ES-I3 (cell line): ENCODE data around the gene TTLL5.
A peak's percentile ranks its signal among the peaks of the same experiment; 100 is the strongest.
"Not testable (repeated sequence)": the region's sequence is repeated elsewhere in the genome, so short reads cannot be mapped to it uniquely, and the experiment has no call there.

Experiments used
- H3K36me3 ChIP-seq: 2 replicates; pipeline ENCODE4 v1.6.1; 2013; ENCODE audit warnings: mild to moderate bottlenecking, low read length, control low read depth, moderate library complexity; ENCODE audit not compliant: insufficient read depth
- H3K4me1 ChIP-seq: 2 replicates; pipeline ENCODE4 v1.6.1; 2013; ENCODE audit warnings: mild to moderate bottlenecking, control low read depth, low read length; ENCODE audit not compliant: insufficient read depth
- H3K9ac ChIP-seq: 2 replicates; pipeline ENCODE4 v1.6.1; 2013; ENCODE audit warnings: low read depth, mild to moderate bottlenecking, low read length, moderate library complexity
- H3K9me3 ChIP-seq: 2 replicates; pipeline ENCODE4 v1.6.1; 2013; ENCODE audit warnings: mild to moderate bottlenecking, low read length, moderate library complexity; ENCODE audit not compliant: control insufficient read depth, insufficient read depth

Gene TTLL5

DNA sequence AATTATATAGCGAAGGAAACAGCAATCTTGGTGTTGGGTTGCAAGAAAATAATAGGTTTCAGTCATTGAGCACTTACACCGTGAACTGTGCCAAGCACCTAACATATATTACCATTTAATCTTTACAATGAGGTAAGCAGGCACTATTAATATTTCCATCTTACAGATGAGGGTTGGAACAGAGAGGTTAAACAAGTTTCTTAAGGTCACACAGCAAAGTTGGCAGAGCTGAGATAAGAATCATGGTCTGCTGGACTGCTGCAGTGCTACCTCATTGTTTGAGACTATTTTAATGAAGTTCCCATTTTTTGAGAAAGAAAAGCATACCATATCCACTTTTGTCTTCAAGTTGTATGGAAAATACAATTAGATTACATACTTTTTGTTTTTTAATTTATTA is 2.1 kb upstream of the TTLL5 start:
- H3K9ac ChIP-seq = no peak overlapping the region
- H3K4me1 ChIP-seq = 0 out of 2 replicates have a peak, but pooled peaks cover 4% of the 10 kb centered on the region
- no peaks in the 10 kb centered on the region for H3K9me3 ChIP-seq
- H3K36me3 ChIP-seq = 0 out of 2 replicates have a peak, but pooled peaks cover 5% of the 10 kb centered on the region

DNA sequence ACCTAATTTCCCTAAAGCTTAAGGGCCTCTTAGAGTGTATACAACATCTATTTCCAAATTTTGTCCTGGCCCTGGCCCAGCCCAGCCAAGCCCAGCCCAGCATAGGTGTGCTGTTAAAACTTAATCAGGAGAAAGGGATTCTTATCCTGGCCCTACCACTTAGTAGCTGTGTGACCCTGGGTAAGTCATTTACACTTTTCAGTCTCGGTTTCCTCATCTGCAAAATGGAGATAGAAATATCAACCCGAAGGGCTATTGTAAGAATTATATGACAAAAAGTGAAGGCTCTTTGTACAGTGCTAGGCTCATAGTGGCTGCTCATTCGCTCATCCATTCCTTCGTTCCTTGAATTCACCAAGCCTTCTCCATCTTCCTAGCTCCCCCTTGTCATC is 812 bp upstream of the TTLL5 start:
- H3K4me1 ChIP-seq = 0 out of 2 replicates have a peak, but pooled peaks cover 4% of the 10 kb centered on the region
- peak overlapping the region; percentile 96 for H3K9ac ChIP-seq
- H3K9me3 ChIP-seq = no peaks in the 10 kb centered on the region
- 0 out of 2 replicates have a peak, but pooled peaks cover 2% of the 10 kb centered on the region for H3K36me3 ChIP-seq

GRCh38 chr14:75661499-75661814 is 411 bp downstream of the TTLL5 start:
- H3K4me1 ChIP-seq = 0 out of 2 replicates have a peak, but pooled peaks cover 4% of the 10 kb centered on the region
- no peaks in the 10 kb centered on the region for H3K9me3 ChIP-seq
- H3K9ac ChIP-seq = peak overlapping the region; percentile 96
- H3K36me3 ChIP-seq = no peaks in the 10 kb centered on the region

GRCh38 chr14:75662966-75663365 is 1.9 kb downstream of the TTLL5 start:
- H3K4me1 ChIP-seq = 0 out of 2 replicates have a peak, but pooled peaks cover 4% of the 10 kb centered on the region
- H3K36me3 ChIP-seq = no peaks in the 10 kb centered on the region
- H3K9me3 ChIP-seq = no peaks in the 10 kb centered on the region
- no peak overlapping the region for H3K9ac ChIP-seq

GRCh38 chr14:75667099-75667765 is 6.2 kb downstream of the TTLL5 start:
- 0 out of 2 replicates have a peak, but pooled peaks cover 4% of the 10 kb centered on the region for H3K4me1 ChIP-seq
- no peak overlapping the region for H3K9ac ChIP-seq
- no peaks in the 10 kb centered on the region for H3K36me3 ChIP-seq
- no peaks in the 10 kb centered on the region for H3K9me3 ChIP-seq

GRCh38 chr14:75672605-75673192 is 11.7 kb downstream of the TTLL5 start:
- Histone ChIP-seq H3K36me3 (no peaks in the 10 kb centered on the region), H3K4me1 (no peaks in the 10 kb centered on the region), H3K9me3 (no peaks in the 10 kb centered on the region), H3K9ac (no peak overlapping the region)

DNA sequence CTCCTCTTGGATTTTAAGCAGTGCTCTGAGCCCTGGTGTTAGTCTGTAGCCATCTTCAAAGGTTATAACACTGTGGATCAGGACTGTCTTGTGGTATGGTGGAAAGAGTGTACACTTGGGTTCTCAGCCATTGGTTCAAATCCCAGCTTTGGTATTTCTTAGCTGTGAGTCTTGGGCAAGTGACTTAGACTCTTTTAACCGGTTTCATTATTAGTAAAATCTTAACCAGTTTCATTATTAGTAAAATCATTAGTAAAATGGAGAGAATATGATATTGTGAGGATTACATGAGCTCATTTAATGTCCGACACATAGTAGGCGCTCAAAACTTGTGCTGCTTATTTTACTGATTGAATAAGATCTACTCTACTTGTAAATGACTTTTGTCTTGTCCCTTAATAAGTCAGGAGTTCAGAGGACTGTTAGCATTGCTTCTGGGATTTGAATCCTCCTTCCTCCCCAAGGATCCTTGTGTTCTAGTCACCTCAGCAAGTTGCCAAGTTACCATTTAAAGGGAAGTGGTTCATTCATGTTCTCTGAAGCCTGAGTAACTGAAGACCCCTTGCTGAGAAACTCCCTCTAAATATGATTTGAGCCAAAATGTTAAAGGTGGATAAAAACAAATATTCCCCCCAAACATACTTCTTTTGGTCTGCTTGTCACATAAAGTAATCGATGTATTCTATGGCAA is 12.4 kb downstream of the TTLL5 start:
- Histone ChIP-seq H3K9ac (no peak overlapping the region), H3K36me3 (no peaks in the 10 kb centered on the region), H3K9me3 (no peaks in the 10 kb centered on the region), H3K4me1 (no peaks in the 10 kb centered on the region)

GRCh38 chr14:75675265-75675960 is 14.4 kb downstream of the TTLL5 start:
- Histone ChIP-seq H3K4me1 (no peaks in the 10 kb centered on the region), H3K36me3 (no peaks in the 10 kb centered on the region)

DNA sequence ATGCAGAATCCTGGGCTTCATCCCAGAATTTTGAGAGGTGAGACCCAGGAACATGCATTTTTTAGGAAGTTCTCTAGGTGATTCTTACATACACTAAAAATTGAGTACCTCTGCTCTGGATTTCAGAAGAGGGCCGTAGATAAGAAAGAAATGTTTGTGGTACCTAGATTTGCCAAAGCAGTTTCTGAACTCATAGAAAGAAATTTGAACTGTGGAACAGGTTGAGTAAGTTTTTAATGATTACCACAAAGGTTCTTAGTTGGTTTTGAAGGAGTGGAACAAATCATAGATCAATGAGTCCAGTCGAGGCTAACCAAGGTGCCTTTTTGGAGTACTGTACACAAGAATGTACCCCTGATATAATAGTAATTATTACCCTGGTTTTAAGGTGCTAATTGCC is 24.9 kb downstream of the TTLL5 start:
- no peak overlapping the region for H3K9ac ChIP-seq
- no peaks in the 10 kb centered on the region for H3K4me1 ChIP-seq
- H3K36me3 ChIP-seq = peaks cover 19% of the 10 kb centered on the region

More at GRCh38 chr14:75675265-75675960, 14.4 kb downstream of the TTLL5 start:
- no peak overlapping the region for H3K9ac ChIP-seq
- H3K9me3 ChIP-seq = no peaks in the 10 kb centered on the region

DNA sequence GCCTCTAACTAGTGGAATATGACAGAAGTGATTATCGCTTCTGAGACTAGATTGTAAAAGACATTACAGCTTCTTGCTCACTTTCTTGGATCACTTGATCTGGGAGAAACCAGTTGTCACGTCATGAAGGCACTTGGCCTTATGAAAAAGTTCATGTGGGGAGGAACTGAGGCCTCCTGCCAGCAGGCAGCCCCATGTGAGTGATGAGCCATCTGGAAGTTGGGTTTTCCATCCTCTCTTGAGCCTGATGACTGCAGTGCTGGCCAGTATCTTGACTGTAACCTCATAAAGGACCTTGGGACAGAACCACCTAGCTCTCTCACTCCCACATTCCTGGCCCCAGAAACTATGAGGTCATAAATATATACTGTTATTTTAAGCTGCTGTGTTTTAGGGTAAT is 28.0 kb downstream of the TTLL5 start:
- Histone ChIP-seq H3K9me3 (0 out of 2 replicates have a peak, but pooled peaks cover 2% of the 10 kb centered on the region), H3K9ac (no peak overlapping the region), H3K4me1 (no peaks in the 10 kb centered on the region), H3K36me3 (peaks cover 8% of the 10 kb centered on the region; the same call in 1 of the 2 replicates)

More for the DNA sequence above, 24.9 kb downstream of the TTLL5 start:
- H3K9me3 ChIP-seq = no peaks in the 10 kb centered on the region

DNA sequence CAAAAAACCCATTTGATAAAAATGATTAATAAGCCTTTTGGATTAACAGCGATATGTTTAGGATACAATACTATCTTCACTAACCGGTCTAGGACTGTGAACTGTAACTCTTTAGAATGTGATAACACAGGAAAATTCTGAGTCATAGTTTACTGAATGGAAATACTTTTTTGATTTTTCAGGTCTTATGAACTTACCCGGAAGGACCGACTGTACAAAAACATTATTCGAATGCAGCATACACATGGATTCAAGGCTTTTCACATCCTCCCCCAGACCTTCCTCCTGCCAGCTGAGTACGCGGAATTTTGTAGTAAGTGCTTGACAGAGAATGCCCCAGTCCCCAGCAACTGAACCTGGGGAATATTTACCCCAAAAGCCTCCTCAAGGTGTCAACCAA is 29.0 kb downstream of the TTLL5 start:
- Histone ChIP-seq H3K9ac (no peak overlapping the region), H3K9me3 (0 out of 2 replicates have a peak, but pooled peaks cover 2% of the 10 kb centered on the region), H3K4me1 (no peaks in the 10 kb centered on the region), H3K36me3 (peaks cover 11% of the 10 kb centered on the region; the same call in 1 of the 2 replicates)

DNA sequence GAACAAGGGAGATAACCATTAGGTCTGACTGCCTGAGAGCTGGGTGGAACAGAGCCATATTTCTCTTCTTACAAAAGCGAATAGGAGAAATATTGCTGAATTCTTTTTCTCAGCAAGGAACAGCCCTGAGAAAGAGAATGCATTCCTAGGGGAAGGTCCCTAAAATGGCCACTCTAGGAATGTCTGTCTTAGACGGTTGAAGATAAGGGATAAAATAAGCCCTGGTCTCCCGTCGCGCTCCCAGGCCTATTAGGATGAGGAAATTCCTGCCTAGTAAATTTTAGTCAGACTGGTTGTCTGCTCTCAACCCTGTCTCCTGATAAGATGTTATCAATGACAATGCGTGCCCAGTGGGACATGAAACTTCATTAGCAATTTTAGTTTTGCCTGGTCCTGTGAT is 34.0 kb downstream of the TTLL5 start:
- H3K36me3 ChIP-seq = peaks cover 11% of the 10 kb centered on the region; the same call in 1 of the 2 replicates
- H3K4me1 ChIP-seq, H3K9me3 ChIP-seq, H3K9ac ChIP-seq: not testable (repeated sequence)

DNA sequence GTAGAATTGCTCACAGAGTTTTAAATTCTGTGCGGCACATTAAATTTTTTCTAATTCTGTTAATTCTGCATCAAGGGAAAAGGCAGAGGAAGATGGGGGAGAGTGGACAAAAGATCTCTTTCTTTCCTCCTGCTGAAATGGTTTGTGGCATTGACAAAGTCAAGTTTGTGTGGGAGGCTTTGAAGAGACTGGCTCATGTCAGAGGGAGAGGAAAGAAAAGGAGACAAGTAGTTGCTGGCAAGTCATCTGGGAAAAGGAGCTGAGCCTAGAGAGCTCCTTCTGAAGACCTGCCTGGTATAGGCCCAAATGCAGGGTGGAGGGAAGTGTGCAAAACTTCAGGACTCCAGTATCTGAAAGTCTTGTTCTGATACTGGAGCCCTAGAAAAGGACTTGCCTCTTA is 36.3 kb downstream of the TTLL5 start:
- no peaks in the 10 kb centered on the region for H3K4me1 ChIP-seq
- 0 out of 2 replicates have a peak, but pooled peaks cover 2% of the 10 kb centered on the region for H3K9me3 ChIP-seq
- no peak overlapping the region for H3K9ac ChIP-seq
- peaks cover 13% of the 10 kb centered on the region; the same call in 1 of the 2 replicates for H3K36me3 ChIP-seq

DNA sequence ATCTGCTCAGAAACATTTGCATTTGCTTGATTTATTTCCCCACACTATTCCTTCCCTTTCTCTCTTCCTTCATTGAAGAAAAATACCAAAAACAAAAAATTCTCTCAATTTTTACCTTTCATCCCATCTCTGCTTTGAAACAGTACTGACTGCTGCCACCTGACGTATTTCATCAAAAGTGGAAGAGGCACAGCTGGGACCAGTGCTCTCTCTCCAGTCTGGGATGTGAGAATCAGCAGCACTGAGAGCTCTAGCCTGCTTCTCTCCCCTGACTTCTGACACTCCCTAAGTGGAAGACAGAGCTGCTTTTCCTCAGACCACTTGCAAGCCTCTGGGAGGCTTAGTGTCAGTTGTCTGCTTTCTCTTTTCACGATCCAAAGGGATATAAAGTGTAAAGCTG is 36.9 kb downstream of the TTLL5 start:
- H3K4me1 ChIP-seq = no peaks in the 10 kb centered on the region
- H3K9ac ChIP-seq = no peak overlapping the region
- H3K9me3 ChIP-seq = 0 out of 2 replicates have a peak, but pooled peaks cover 2% of the 10 kb centered on the region
- peaks cover 13% of the 10 kb centered on the region; the same call in 1 of the 2 replicates for H3K36me3 ChIP-seq
